Endometrial microvascular endothelial cells (primary cell): ENCODE measurements around the gene KRT83. TPM values are rescaled to one million over a fixed set of nuclear protein-coding genes. Genes with fewer than 3 reads are reported as not detected.

Experiments used
- in situ Hi-C: cut with HindIII; loops from 2 replicates; pipeline ENCODE4 v1.10.0; 2017; ENCODE audit warnings: low sequenced_read_pairs, low pct_unique_long_range_greater_than_20kb; ENCODE audit errors: inconsistent ontology term
- total RNA-seq: library from RNA; depleted of rRNA; stranded (reverse); fragments of >200 nt; gene quantifications from one replicate; pipeline ENCODE4 v1.2.3, GENCODE V29; 2015; ENCODE audit errors: inconsistent ontology term

The KRT83 gene
- total RNA-seq, 1 donor from 2014 or later, result not detected

DNA sequence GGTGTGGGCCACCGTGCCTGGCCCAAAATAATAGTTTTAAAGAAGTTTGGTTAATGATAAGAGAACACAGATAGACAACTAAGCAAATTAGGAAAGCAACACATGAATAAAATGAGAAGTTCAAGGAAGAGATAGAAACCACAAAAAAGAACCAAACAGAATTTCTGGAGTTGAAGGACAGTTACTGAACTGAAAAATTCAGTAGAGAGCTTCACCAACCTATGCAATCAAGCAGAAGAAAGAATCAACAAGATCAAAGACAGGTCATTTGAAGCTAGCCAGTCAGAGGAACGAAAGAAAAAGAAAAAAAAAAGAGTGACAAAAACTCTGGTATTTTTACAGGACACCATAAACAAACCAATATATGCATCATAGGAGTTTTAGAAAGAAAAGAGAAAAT is 15.4 kb upstream of the KRT83 start:
- in situ Hi-C loops, result no loop called here

DNA sequence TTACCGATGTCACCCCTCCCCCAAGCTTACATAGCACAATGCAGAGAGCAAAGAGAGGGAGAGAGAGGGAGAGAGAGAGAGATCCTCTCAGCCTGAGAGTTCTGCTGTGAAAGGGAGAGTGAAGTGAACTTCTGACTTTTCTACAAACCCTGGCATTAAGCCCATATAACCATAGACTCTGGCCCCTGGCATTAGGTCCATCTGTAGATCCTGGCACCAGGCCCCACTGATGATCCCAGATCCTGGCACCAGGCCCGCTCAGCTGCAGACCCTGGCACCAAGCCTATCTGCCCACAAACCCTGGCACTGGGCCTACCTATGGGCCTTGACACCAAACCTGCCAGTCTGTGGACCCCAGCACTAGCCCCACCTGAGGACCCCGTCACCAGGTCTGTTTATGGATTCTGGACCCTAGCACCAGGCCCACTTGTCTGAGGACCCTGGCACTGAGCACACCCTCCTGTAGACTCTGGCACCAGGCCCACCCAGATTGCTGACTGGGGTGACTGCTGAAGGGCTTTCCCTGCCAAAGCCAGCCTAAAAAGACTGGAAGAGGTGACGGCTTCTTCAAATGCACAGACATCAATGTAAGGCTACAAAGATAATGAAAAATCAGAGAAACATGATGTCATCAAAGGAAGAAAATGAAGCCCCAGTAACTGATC is 14.5 kb upstream of the KRT83 start:
- in situ Hi-C loops, result no loop called here

DNA sequence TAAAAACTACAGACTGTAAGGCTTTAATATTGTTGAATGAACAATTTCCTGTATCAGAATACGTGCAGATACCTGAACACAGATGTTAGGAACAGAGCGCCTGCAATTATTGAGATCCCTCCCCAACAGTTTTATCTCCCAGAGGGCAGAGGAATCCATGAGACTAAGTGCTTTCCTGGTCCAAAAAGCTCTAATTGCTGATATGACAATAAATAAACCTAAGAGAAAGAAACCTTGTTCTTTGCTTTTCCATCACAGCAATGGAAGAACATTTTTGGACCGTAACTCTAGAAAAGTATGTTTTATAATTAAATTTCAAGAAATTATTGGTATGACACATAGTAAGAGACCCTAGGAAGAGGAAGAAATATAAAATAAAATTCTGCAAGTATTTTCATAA is 13.0 kb upstream of the KRT83 start:
- in situ Hi-C loops, result no loop called here

DNA sequence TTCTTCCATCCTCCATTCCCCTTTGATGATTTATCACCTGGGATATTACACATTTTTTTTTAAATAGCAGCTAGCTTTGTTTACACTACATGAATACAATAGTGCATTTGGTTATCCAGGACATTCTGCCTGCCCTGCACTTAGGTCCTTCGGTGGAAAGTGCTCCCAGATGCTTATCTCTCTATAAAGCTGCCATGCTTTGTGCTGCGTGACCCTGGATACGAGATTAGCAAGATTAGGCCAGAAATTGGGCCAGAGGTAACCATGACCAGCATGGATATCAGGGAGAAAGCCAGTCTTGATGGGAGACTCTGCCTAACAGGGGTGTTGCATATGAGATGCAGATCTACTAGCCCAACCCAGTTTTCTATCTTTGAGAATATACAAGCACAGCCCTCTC is 12.1 kb upstream of the KRT83 start:
- in situ Hi-C loops, result no loop called here

DNA sequence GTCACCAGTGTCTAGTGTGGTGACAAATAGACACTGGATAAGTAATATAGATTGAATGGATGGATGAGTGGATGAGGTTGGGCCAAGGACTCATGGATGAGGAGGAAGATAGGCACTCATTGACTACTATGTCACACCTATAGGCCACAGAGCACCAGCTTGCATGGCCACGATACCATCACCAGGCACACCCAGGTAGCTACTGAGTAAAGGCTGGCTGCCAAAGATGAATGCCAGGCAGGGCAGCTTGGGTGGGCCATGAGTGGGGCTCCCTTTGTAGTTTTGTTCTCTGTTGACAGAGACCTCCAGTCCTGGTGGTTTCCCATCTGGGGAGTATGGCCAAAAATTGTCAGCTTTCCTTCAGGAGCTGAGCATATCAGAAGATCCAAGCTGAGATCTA is 11.2 kb upstream of the KRT83 start:
- in situ Hi-C loops, result no loop called here

DNA sequence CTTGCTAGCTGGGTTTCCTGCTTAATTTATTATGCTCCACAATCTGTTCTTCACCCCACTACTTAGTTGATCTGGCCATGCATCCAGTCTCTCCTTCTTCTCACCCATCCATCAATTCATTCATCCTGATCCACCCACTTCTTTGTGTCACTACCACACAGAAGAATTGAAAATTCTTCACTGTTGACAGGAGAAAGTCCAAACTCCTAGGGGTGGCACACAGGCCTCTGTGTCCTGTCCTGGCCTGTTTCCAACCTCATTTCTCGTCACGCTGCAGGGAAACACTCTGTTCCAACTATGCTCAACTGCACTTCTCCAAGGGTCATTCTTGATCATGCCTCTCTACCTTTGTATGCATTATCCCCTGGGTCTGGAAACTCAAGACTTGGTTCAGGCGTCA is 10.6 kb upstream of the KRT83 start:
- in situ Hi-C loops, result no loop called here

DNA sequence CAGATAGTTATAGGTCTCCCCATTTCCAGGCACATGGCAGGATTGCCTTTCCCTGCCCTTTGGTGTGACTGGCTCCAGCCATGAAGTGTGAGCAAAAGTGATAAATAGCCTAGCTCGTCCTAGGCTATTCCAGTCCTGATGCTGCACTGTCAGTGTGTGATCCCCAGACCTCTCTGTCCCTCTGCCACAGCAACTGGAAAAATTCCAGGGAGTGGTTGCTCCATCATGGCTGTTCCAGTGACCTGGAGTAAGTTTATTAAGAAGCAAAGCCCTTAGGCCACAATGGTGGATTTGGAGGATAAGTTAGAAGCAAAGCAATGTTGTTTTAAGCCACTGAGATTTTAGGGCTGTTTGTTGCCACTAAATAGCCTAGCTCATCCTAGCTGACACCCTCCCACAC is 9.8 kb upstream of the KRT83 start:
- in situ Hi-C loops, result no loop called here

DNA sequence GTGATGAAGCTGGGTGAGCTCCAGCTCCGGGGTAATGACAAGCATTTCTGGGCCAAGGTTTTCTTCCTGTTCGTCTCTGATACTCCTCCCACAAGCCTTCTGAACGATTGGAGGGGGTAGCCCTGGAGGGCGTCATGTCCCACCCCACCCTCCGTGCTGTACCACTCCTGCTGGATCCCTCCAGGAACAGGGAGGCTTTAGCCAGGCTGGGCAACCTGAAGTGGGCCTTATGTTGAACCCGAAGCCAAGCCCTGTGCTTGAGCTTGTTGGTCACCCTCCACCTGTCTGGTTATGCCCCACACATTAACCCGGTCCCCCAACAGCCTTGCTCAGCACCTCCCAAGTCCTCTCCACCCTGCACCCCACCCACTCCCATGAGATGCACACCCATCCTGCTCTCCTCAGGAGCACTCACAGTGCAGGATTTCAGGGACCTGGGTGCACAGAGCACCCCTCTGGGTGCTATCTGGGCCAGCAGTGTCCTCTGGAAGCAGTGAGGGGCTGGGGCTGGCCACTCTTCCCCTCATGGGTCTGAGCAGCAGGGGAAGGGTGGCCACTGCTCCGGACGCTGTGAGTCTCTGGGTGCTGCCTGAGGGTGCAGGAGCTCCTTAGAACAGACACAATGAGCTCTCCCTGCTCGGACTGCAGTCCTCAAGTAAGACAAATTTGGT is 6.8 kb upstream of the KRT83 start:
- in situ Hi-C loops, result no loop called here

DNA sequence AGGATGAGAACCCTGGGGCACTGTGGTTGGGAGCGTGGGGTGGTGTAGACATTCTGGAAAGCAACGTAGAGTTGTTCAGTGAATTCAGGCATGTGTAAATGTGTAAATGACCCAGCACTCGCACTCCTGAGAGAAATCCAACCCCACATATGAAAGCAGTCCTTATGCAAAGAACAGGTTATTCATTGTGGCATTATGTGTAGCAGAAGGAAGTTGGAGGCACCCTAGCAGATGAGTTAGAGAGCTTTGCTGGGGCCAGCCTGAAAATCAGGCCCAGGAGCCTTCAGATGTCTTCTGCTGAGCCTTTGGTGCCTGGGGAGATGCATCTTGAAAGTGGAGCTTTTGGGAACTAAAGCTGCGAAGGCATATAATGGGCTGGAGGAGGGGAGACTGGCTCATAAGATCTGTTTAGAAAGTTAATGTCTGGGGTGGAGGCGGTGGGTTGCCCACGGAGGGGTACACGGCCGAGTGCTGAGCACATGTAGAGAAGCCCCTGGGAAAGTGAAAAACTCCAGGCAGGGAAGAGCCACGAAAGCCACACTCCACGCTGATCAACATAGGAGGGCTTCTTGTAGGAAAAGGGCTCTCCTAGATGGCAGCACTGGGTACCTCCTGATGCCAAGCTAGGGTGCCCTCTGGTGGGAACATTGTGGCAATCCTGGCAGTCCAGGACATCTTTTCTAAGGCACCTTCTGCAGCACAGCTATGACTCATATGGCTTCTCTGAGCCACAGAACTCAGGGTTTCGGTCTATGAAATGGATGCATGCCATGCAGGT is 6.0 kb upstream of the KRT83 start:
- in situ Hi-C loops, result no loop called here

DNA sequence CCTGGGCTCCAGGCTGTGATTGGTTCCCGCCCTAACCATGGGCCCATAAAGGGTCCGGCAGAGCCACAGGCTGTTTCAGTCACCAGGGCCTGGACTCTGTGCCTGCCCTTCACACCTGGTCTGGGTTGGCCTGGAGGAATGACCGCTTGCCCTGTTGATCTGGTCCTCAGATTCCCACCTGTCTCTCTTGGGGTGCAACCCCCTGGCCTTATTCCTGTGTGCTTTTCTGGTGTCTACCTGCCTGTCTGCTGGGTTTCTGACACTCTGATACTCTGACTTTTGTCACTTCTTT is 2.9 kb upstream of the KRT83 start:
- in situ Hi-C loops, result no loop called here

DNA sequence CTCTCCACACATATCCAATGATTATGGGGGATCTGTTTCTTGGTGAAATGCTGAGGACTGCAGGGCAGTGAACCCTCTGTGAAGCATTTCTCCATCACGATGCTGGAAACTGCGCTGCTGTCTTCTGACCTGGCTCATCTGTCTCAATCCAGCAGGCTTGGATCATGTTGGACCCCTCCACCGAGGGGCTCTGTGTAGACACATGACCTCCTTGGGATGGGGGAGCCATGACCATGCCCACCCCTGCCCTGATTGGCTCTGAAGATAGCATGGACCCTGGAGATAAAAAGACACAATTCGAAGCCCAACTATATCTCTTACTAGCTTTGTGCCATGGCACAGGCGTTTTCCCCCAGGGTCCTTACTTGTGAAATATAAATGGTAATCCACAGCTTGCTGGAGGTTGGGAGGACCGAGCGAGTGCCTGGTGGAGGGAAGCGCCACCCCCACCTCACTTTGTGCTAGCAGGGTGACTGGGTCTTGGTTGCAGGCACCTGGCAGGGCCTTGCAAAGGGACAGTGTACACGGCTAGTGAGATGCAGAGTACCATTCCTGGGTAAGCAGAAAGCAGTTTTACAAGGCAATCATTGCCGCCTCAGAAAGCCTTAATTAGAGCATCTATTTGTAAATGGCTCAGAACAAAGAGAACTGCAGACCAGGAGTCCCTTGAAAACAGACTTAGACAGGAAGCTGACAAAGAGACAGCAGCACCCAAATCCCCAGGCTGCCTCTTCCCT is 2.4 kb upstream of the KRT83 start:
- in situ Hi-C loops, result no loop called here

DNA sequence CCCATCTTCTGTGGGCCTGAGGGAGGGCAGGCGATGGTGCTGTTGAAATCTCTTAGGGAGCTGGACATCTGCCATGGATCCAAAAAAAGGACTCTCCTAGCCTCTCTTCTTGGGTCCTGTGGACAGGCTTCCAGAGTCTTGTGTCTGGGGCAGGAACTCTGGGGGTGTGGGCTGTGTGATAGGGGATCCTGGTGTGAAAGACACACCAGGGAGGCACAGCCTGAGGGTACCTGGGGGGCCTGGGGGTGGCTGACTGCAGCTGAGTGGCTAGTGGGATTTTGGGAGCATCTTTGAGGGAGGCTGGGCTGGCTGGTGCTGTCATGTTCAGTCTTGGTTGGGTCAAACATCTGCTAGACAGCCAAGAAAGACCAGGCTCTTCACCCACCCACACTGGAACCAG is 1.8 kb upstream of the KRT83 start:
- in situ Hi-C loops, result no loop called here

DNA sequence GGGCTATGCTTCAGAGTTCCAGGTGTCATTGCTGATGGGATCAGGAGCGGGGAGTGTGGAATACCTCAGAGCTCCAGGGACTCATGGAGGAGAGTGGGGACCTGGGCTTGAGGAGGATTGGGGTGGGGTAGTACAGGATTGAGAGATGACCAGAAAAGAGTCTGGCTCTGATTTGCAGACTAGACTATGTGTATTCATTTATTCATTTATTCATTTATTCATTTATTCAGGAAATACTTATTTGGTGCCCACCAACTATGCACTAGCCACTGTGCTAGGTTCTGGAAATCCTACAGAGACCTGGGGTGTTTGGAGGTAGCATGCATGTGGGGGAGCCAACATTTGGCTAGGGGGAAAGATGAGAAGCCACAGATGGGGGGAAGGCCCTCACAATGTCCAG is 871 bp upstream of the KRT83 start:
- in situ Hi-C loops, result no loop called here

DNA sequence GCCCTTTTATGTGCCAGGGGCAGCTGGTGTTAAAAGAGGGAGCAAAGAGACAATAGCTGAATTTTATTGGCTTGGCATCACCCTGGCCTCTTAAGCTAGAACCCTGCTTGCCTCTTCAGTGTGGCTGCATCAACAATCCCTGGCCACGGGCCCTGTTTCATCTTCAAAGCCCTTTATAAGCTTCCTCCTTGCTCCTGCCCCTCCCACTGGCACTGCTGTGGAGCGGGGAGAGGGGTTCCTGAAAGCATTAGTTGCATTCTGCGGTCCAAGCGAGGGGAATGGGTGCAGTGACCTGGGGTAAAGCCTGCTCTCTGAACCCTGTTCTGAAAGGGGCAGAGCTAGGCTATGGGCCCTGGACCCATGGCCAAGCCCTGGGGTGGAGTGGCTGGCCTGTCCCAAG is 220 bp upstream of the KRT83 start:
- in situ Hi-C loops, result no loop called here

DNA sequence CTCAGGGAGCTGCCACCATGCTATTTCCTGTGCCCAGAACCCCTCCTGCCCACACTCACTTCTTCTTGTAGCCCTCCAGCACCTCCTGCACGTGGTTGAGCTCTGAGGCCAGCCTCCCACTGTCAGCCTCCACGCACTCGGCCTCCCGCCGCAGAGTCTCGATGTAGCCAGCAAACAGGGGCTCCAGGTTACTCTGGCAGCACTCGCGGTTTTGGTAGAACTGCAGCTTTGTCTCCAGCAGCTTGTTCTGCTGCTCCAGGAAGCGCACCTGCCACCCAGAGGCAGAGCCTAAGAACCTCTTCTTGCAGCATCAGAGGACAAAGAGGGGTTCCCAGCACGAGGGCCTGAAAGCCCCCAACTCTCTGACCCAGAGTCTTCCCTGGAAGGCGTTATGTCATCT is 2.1 kb downstream of the KRT83 start:
- in situ Hi-C loops, result no loop called here

DNA sequence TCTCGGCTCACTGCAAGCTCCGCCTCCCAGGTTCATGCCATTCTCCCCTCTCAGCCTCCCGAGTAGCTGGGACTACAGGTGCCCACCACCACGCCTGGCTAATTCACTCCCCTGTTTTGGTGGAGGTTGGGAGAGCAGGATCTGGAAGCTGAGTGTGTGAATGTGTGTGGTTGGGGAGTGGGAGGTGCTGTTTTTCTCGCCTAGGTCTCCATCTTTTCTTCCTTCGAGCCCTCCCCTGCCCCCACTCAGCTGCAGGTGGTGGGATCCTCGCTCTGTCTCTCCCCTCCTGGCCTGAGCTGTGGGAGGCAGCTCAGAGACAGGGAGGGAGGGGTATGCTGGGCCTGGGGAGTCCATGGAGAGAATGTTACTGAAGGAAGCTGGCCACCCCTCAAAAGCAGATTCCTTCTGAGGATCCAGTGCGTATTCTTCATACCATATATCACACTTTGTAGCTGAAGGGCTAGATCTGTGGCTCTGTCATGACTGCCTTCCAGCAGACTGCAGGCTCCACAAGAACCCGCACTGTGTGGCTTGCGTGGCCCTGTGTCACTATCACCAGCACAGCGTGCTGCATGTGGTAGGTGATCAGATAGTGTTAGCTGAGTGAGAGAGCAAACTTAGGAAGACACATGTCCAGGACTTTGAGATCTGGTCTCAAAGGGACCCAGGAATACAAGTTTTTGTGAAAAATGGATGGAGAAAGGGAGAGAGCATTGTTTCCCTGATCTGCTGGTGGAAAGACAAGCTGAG is 2.8 kb downstream of the KRT83 start:
- in situ Hi-C loops, result no loop called here

DNA sequence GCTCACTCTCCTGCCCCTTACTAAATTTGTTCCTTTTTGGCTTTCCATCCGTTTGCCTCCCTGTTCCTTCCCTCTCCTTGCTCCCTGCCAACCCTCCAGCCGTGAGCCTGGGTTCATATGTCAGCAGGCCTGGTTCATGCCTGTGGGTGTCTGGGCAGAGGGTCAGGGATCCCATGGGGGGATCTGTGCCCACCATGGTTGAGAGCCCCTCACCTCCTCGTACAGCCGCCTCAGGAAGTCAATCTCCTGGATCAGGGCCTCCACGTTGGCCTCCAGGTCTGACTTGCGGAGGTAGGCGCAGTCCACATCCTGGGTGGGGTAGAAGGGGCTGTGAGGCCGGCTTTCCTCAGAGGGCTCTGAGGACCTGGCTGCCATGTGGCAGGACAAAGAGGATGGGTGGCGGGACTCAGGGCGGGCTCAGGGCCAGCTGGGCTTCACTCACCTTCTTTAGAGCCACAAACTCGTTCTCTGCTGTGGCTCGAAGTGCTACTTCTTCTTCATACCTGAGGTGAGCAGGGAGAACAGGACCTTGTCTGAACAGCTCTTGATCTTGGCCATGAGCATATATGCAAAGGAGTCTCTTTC is 3.6 kb downstream of the KRT83 start:
- in situ Hi-C loops, result no loop called here

DNA sequence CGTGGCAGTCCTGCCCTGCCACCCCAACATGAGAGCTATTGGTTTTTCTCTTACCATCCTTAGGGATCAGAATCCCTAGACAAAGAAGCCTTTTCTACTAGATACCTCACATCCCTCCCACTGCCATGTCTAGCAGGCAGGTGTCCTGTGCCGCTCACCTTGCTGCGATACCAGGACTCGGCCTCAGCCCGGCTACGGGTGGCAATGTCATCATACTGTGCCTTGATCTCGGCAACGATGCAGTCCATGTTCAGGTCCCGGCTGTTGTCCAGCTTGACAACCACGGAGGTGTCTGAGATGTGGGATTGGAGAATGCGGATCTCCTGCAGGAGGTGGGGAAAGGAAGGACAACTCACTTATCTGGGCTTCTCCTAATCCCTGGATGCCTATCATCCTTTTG is 4.5 kb downstream of the KRT83 start:
- in situ Hi-C loops, result no loop called here

DNA sequence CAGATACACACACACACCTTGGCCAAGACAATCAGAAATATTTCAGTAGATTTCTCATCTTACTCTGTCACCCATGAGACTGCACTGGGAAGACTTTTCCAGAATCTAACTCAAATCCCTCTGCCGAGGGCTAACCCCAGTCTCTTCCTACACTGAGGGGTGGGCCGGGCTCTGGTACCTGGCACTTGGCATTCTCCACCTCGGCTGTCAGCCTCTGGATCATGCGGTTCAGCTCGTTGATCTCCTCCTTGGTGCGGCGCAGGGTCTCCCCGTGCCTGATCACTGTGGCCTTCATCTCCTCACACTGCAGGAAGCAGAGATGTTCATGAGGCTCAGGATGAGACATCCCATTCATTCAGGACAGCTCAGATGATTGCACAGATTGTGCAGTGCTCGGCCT is 4.9 kb downstream of the KRT83 start:
- in situ Hi-C loops, result no loop called here
